HEK293 (cell line): ENCODE measurements around the gene GAL3ST1.
"Not testable (repeated sequence)": the region's sequence is repeated elsewhere in the genome, so short reads cannot be mapped to it uniquely, and the experiment has no call there.

ENCODE experiments used
- CTCF ChIA-PET: fragments of 350-600 bp; formaldehyde crosslinking; extraction: SDS; loops from one replicate; lab custom pipeline; 2021; ENCODE audit warnings: antibody characterized with exemption; lab: Yijun Ruan, JAX
- POLR2A ChIA-PET: fragments of 300-600 bp; formaldehyde crosslinking; extraction: SDS; loops from one replicate; lab custom pipeline; 2020; ENCODE audit warnings: antibody characterized with exemption, inconsistent platforms; lab: Yijun Ruan, JAX
- H3K27ac ChIP-seq: fragments of 200-500 bp; sonication (Bioruptor generic); 2 replicates; pipeline ENCODE4 v1.5.1; 2014; ENCODE audit warnings: low read depth, low read length, control low read depth, inconsistent platforms; ENCODE audit errors: extremely low read depth
- H3K36me3 ChIP-seq, 2 experiments: fragments of 200-500 bp in 1 of 2; sonication (Bioruptor generic) in 1 of 2; 1 replicate in 1 of 2; 2 replicates in 1 of 2; pipeline ENCODE4 v1.5.1; 2014 to 2017; ENCODE audit warnings: inconsistent platforms in 2 of 2, low read length in 2 of 2; ENCODE audit not compliant: control insufficient read depth in 2 of 2, insufficient read depth in 1 of 2
- H3K4me1 ChIP-seq: fragments of 200-500 bp; sonication (Bioruptor generic); 2 replicates; pipeline ENCODE4 v1.5.1; 2014; ENCODE audit warnings: mild to moderate bottlenecking, low read length, inconsistent platforms; ENCODE audit not compliant: control insufficient read depth, insufficient read depth
- H3K4me3 ChIP-seq: 2 replicates; pipeline ENCODE4 v1.5.1; 2011; ENCODE audit warnings: low read depth, mild to moderate bottlenecking, control low read depth, low read length, moderate library complexity
- H3K9me3 ChIP-seq: fragments of 200-500 bp; sonication (Bioruptor generic); 2 replicates; pipeline ENCODE4 v1.5.1; 2014; ENCODE audit warnings: low read depth, low read length, inconsistent platforms; ENCODE audit not compliant: control insufficient read depth, insufficient read depth
- GFI1B ChIP-seq: fragments of 450-650 bp; formaldehyde crosslinking; IDR thresholded peaks from 2 replicates; pipeline ENCODE4 v1.5.1; 2016; ENCODE audit warnings: missing biosample characterization, missing genetic modification characterization
- GLI2 ChIP-seq: fragments of 450-650 bp; formaldehyde crosslinking; IDR thresholded peaks from 2 replicates; pipeline ENCODE4; 2017; ENCODE audit warnings: missing biosample characterization, missing genetic modification characterization, low read depth, borderline replicate concordance
- GLI4 ChIP-seq: fragments of 450-650 bp; formaldehyde crosslinking; IDR thresholded peaks from 2 replicates; pipeline ENCODE4 v1.5.1; 2016; ENCODE audit warnings: missing biosample characterization, missing genetic modification characterization
- IKZF3 ChIP-seq: fragments of 450-650 bp; IDR thresholded peaks from 2 replicates; pipeline ENCODE4 v1.5.0; 2018; ENCODE audit warnings: missing biosample characterization, mild to moderate bottlenecking, missing genetic modification characterization, moderate library complexity
- OVOL3 ChIP-seq: fragments of 450-650 bp; formaldehyde crosslinking; IDR thresholded peaks from 2 replicates; pipeline ENCODE4 v1.5.1; 2016; ENCODE audit warnings: missing biosample characterization, missing genetic modification characterization
- TSHZ1 ChIP-seq: fragments of 450-650 bp; formaldehyde crosslinking; IDR thresholded peaks from 2 replicates; pipeline ENCODE4 v1.5.1; 2016; ENCODE audit warnings: missing biosample characterization, missing genetic modification characterization, borderline replicate concordance
- ZNF114 ChIP-seq: fragments of 450-650 bp; formaldehyde crosslinking; IDR thresholded peaks from 2 replicates; pipeline ENCODE4 v1.5.0; 2017; ENCODE audit warnings: missing biosample characterization, missing genetic modification characterization
- ZNF18 ChIP-seq: fragments of 450-650 bp; formaldehyde crosslinking; IDR thresholded peaks from 2 replicates; pipeline ENCODE4 v1.5.1; 2016; ENCODE audit warnings: missing biosample characterization, missing genetic modification characterization
- ZNF2 ChIP-seq: fragments of 450-650 bp; formaldehyde crosslinking; IDR thresholded peaks from 2 replicates; pipeline ENCODE4 v1.5.1; 2016; ENCODE audit warnings: missing biosample characterization, missing genetic modification characterization
- ZNF341 ChIP-seq: fragments of 450-650 bp; formaldehyde crosslinking; IDR thresholded peaks from 2 replicates; pipeline ENCODE4; 2016; ENCODE audit warnings: low read depth, missing biosample characterization, missing genetic modification characterization
- ZNF366 ChIP-seq: fragments of 450-650 bp; formaldehyde crosslinking; conservative IDR thresholded peaks from 2 replicates; pipeline ENCODE4 v1.5.1; 2016; ENCODE audit warnings: missing biosample characterization, missing genetic modification characterization
- ZNF529 ChIP-seq: fragments of 450-650 bp; formaldehyde crosslinking; IDR thresholded peaks from 2 replicates; pipeline ENCODE4 v1.5.1; 2017; ENCODE audit warnings: missing genetic modification characterization, missing biosample characterization; ENCODE audit not compliant: insufficient replicate concordance
- ZNF530 ChIP-seq: fragments of 450-650 bp; formaldehyde crosslinking; IDR thresholded peaks from 2 replicates; pipeline ENCODE4 v1.5.1; 2016; ENCODE audit warnings: low read depth, missing biosample characterization, missing genetic modification characterization
- ZNF580 ChIP-seq: fragments of 450-650 bp; formaldehyde crosslinking; IDR thresholded peaks from 2 replicates; pipeline ENCODE4 v1.5.1; 2016; ENCODE audit warnings: missing biosample characterization, missing genetic modification characterization
- ZNF707 ChIP-seq: fragments of 450-650 bp; formaldehyde crosslinking; IDR thresholded peaks from 2 replicates; pipeline ENCODE4 v1.5.1; 2016; ENCODE audit warnings: missing biosample characterization, missing genetic modification characterization
- ZNF747 ChIP-seq: fragments of 450-650 bp; formaldehyde crosslinking; IDR thresholded peaks from 2 replicates; pipeline ENCODE4 v1.5.1; 2016; ENCODE audit warnings: missing biosample characterization, missing genetic modification characterization
- ZNF785 ChIP-seq: fragments of 450-650 bp; formaldehyde crosslinking; IDR thresholded peaks from 2 replicates; pipeline ENCODE4 v1.5.1; 2016; ENCODE audit warnings: missing biosample characterization, missing genetic modification characterization
- ZSCAN23 ChIP-seq: fragments of 450-650 bp; formaldehyde crosslinking; IDR thresholded peaks from 2 replicates; pipeline ENCODE4 v1.5.1; 2016; ENCODE audit warnings: missing biosample characterization, missing genetic modification characterization
- TF ChIP-seq, protein P1 (sequence below): fragments of 450-650 bp; formaldehyde crosslinking; IDR thresholded peaks from 2 replicates; pipeline ENCODE4 v1.5.1; 2016; ENCODE audit warnings: missing biosample characterization, missing genetic modification characterization

The GAL3ST1 gene

DNA sequence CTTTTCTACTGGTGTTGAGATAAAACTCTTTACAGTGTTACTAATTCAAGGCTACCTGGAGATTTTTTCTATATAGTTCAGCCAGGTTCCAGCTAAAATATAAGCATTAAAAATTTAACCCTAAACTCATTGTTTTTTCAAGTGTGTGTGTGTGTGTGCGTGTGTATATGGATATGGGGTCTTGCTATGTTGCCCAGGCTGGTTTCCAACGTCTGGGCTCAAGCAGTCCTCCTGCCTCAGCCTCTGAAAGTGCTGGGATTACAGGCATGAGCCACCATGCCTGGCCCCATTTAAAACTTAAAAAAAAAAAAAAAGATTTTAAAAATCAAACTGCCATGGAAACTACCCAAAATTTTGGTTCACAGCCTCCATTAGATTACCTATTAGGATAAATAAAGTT, 21.7 kb upstream of the GAL3ST1 start:
- H3K36me3 ChIP-seq, result no peaks in the 10 kb centered on the region
- no peak overlapping the region for H3K27ac ChIP-seq
- H3K9me3 ChIP-seq, result no peaks in the 10 kb centered on the region
- CTCF ChIA-PET, result interaction anchor here (1.1 kb wide), 1 partner anchor 8 kb away, joined by 4 read pairs; no protein-coding TSS in a partner anchor
- no peaks in the 10 kb centered on the region for H3K4me1 ChIP-seq
- no peak overlapping the region for H3K4me3 ChIP-seq
- POLR2A ChIA-PET, result no interaction called here
- TF ChIP-seq IKZF3 (tag by site-specific recombination) (no peak), TSHZ1 (tag by site-specific recombination) (no peak), ZNF530 (no peak), GLI2 (tag by site-specific recombination) (no peak), ZNF341 (no peak), ZNF707 (tag by site-specific recombination) (no peak), OVOL3 (tag by site-specific recombination) (no peak), ZNF747 (no peak), ZNF529 (tag by site-specific recombination) (no peak), GFI1B (tag by site-specific recombination) (no peak), GLI4 (tag by site-specific recombination) (no peak), ZNF114 (tag by site-specific recombination) (no peak)
- TF ChIP-seq, protein P1, sequence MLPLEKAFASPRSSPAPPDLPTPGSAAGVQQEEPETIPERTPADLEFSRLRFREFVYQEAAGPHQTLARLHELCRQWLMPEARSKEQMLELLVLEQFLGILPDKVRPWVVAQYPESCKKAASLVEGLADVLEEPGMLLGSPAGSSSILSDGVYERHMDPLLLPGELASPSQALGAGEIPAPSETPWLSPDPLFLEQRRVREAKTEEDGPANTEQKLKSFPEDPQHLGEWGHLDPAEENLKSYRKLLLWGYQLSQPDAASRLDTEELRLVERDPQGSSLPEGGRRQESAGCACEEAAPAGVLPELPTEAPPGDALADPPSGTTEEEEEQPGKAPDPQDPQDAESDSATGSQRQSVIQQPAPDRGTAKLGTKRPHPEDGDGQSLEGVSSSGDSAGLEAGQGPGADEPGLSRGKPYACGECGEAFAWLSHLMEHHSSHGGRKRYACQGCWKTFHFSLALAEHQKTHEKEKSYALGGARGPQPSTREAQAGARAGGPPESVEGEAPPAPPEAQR, result no peak

DNA sequence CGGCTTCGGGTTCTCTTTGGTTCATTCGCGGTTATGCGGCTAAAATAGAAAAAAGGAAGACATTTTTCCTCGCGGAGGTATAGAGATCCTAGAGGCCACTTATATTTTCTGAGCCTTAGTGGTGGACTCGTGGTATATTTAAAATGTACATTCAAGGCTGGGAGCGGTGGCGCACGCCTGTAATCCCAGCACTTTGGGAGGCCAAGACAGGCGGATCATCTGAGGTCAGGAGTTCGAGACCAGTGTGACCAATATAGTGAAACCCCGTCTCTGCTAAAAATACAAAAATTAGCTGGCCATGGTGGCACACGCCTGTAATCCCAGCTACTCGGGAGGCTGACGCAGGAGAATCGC, 17.9 kb upstream of the GAL3ST1 start:
- not testable (repeated sequence) for H3K27ac ChIP-seq, H3K9me3 ChIP-seq, H3K4me3 ChIP-seq, H3K4me1 ChIP-seq
- TF ChIP-seq ZNF580 (tag by site-specific recombination) (peak; percentile 39; the same call in 1 of the 2 replicates), ZNF785 (tag by site-specific recombination) (peak; percentile 62; the same call in 1 of the 2 replicates), ZNF2 (tag by site-specific recombination) (0 out of 2 replicates have a peak, but pooled peaks have one; percentile 23), ZSCAN23 (tag by site-specific recombination) (0 out of 2 replicates have a peak, but pooled peaks have one; percentile 50), ZNF366 (0 out of 2 replicates have a peak, but pooled peaks have one; percentile 18), ZNF18 (tag by site-specific recombination) (peak; percentile 78; the same call in 1 of the 2 replicates)
- ChIA-PET CTCF (interaction anchor here (0.6 to 1.4 kb wide), 5 partner anchors 9 to 639 kb away, joined by 3 to 12 read pairs (median 4); no protein-coding TSS in a partner anchor), POLR2A (interaction anchor here (0.6 to 1.4 kb wide), 5 partner anchors 18 to 377 kb away, joined by 3 to 7 read pairs (median 4); partner anchors contain the start of genes GAL3ST1, MORC2, SEC14L2 and TUG1)
- H3K36me3 ChIP-seq, result peaks cover 13 to 28% of the 10 kb centered on the region in 2 experiments
